Testis (tissue), 3 donors: ENCODE measurements around the gene NUBP1. TPM values are rescaled to one million over a fixed set of nuclear protein-coding genes. Genes with fewer than 3 reads are reported as not detected.

Experiments
- DNase-seq: peaks from one replicate; pipeline ENCODE4 v3.0.0-alpha.2; 2019
- H3K27ac ChIP-seq, 2 donors: fragments of 200-600 bp; sonication (generic); one replicate each; pipeline ENCODE4 v1.5.1; 2019
- H3K27me3 ChIP-seq: fragments of 200-600 bp; sonication (generic); one replicate; pipeline ENCODE4 v1.5.1; 2019
- H3K36me3 ChIP-seq: fragments of 200-600 bp; sonication (generic); one replicate; pipeline ENCODE4 v1.5.1; 2017; ENCODE audit warnings: low read depth; ENCODE audit errors: missing control alignments
- H3K4me1 ChIP-seq: fragments of 200-600 bp; sonication (generic); one replicate; pipeline ENCODE4 v1.5.1; 2019
- H3K4me3 ChIP-seq, 2 donors: fragments of 200-600 bp; sonication (generic); one replicate each; pipeline ENCODE4 v1.5.1; 2017 to 2019
- H3K9me3 ChIP-seq: fragments of 200-600 bp; sonication (generic); one replicate; pipeline ENCODE4 v1.5.1; 2017
- CTCF ChIP-seq, 3 experiments: fragments of 450-650 bp in 2 of 3; fragments of 200-600 bp in 1 of 3; sonication (generic) in 1 of 3; IDR thresholded peaks; one replicate each; pipeline ENCODE4 v1.5.1; 2016 to 2019; ENCODE audit warnings: antibody characterized with exemption in 3 of 3, mild to moderate bottlenecking in 2 of 3, moderate library complexity in 1 of 3
- POLR2A ChIP-seq: fragments of 450-650 bp; IDR thresholded peaks from one replicate; pipeline ENCODE4 v1.6.1; 2017; ENCODE audit warnings: antibody characterized with exemption, mild to moderate bottlenecking, moderate library complexity
- WGBS, 2 donors: methylation state at CpG; one replicate each; pipeline ENCODE4 v1.1.5; 2018; 5-methylcytosine and 5-hydroxymethylcytosine counted together
- intact Hi-C: fragments of 100-400 bp; cut with DNase I; formaldehyde crosslinking; loops from one replicate; pipeline ENCODE4 v1.15.1; 2023; ENCODE audit warnings: low total_unique reads
- polyA plus RNA-seq: library from polyadenylated mRNA; stranded (reverse); fragments of 350-450 nt; fragmentation: Illumina TruSeq; extraction: RNeasy Lipid Tissue Mini Kit (QIAGEN cat#74804); gene quantifications from one replicate; pipeline ENCODE4 v1.2.3, GENCODE V29; 2014; ENCODE audit warnings: low read depth, low replicate concordance; ENCODE audit not compliant: insufficient read depth
- total RNA-seq, 2 donors: library from RNA; depleted of rRNA; stranded (reverse); fragments of >200 nt; gene quantifications; one replicate each; pipeline ENCODE4 v1.2.3, GENCODE V29; 2016

NUBP1 gene
- total and polyA plus RNA-seq, 3 donors from 2014 or later = 23.0 to 41.1 (median 33.9) TPM

GRCh38 chr16:10731790-10732189 is 11.9 kb upstream of the NUBP1 start:
- no peaks in the 10 kb centered on the region for H3K36me3 ChIP-seq
- TF ChIP-seq CTCF (IDR thresholded peaks at IDR 0.05) (no peak), POLR2A (no peak)
- DNase-seq = no peak
- intact Hi-C loops = no loop called here
- H3K4me1 ChIP-seq = peaks cover 5% of the 10 kb centered on the region
- 60 to 71% methylated on average over 7 of the region's 7 CpGs for WGBS, 2 donors
- H3K27me3 ChIP-seq = no peaks in the 10 kb centered on the region
- H3K27ac ChIP-seq = no peak overlapping the region
- no peak overlapping the region for H3K4me3 ChIP-seq
- H3K9me3 ChIP-seq = no peaks in the 10 kb centered on the region

GRCh38 chr16:10737068-10737625 is 6.5 kb upstream of the NUBP1 start:
- no peak overlapping the region for H3K27ac ChIP-seq
- no peaks in the 10 kb centered on the region for H3K9me3 ChIP-seq
- intact Hi-C loops = no loop called here
- 31 to 34% methylated on average over 12 of the region's 12 CpGs for WGBS, 2 donors
- DNase-seq = peak; percentile 78
- no peaks in the 10 kb centered on the region for H3K36me3 ChIP-seq
- no peaks in the 10 kb centered on the region for H3K4me1 ChIP-seq
- H3K27me3 ChIP-seq = no peaks in the 10 kb centered on the region
- peak; percentile 96 to 97 (median 96) for TF ChIP-seq CTCF (IDR thresholded peaks at IDR 0.05)
- TF ChIP-seq POLR2A = no peak
- peak overlapping the region in 1 of 2 donors; percentile 22 for H3K4me3 ChIP-seq

- H3K27ac ChIP-seq = no peak overlapping the region
- H3K4me3 ChIP-seq = no peak overlapping the region
- no peaks in the 10 kb centered on the region for H3K36me3 ChIP-seq
- intact Hi-C loops = no loop called here
- no peaks in the 10 kb centered on the region for H3K9me3 ChIP-seq
- no peaks in the 10 kb centered on the region for H3K4me1 ChIP-seq
- 64 to 66% methylated on average over 12 of the region's 12 CpGs for WGBS, 2 donors
- TF ChIP-seq POLR2A (no peak), CTCF (IDR thresholded peaks at IDR 0.05) (no peak)
- no peak for DNase-seq
- H3K27me3 ChIP-seq = no peaks in the 10 kb centered on the region
Observed at GRCh38 chr16:10738231-10739077, 5.2 kb upstream of the NUBP1 start.

DNA sequence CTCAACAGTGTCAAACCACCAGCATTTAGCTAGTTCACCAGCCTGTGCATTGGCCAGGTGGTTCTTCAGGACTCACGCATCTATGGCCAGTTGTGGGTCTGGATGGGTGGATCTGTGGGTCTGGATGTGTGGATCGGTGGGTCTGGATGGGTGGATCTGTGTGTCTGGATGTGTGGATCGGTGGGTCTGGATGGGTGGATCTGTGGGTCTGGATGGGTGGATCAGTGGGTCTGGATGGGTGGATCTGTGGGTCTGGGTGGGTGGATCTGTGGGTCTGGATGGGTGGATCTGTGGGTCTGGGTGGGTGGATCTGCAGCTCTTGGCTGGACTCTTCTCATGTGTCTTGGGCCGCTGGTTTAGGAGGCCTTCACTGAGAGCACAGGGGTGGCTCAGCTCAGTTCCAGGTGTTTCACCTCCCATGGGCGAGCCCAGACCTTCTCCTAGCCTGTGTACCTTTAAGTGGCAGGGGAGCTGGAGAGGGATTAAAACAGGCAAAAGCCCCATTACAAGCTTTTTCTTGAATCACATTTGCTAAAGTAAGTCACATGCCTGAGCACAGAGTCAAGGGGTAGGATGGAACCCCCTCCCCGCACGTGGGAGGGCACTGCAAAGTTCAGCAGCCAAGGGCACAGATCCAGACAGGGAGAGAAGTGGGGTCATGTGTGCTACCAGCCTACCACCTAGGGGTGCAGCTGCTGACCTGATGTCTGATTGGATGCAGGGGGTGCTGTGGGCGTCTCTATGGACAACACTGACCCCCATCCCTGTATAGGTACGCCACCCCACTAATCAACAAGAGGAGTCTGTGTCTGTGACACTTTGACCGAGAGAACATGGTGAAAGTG is 3.4 kb upstream of the NUBP1 start:
- 88 to 96% methylated on average over 8 to 10 of the region's 10 CpGs for WGBS, 2 donors
- intact Hi-C loops = no loop called here
- no peaks in the 10 kb centered on the region for H3K4me1 ChIP-seq
- no peak for TF ChIP-seq POLR2A
- no peak for TF ChIP-seq CTCF (IDR thresholded peaks at IDR 0.05)
- no peak for DNase-seq
- H3K4me3 ChIP-seq = no peak overlapping the region
- no peaks in the 10 kb centered on the region for H3K36me3 ChIP-seq
- no peak overlapping the region for H3K27ac ChIP-seq
- no peaks in the 10 kb centered on the region for H3K9me3 ChIP-seq
- no peaks in the 10 kb centered on the region for H3K27me3 ChIP-seq
